NCI-H2081 treated with DMSO at 0.1 percent for 48 hours (cell line): ENCODE data around the gene GHRH.

Source experiments
- DNase-seq: peaks from one replicate; lab custom pipeline; 2025; lab: John Stamatoyannopoulos, UW

The GHRH gene

DNA sequence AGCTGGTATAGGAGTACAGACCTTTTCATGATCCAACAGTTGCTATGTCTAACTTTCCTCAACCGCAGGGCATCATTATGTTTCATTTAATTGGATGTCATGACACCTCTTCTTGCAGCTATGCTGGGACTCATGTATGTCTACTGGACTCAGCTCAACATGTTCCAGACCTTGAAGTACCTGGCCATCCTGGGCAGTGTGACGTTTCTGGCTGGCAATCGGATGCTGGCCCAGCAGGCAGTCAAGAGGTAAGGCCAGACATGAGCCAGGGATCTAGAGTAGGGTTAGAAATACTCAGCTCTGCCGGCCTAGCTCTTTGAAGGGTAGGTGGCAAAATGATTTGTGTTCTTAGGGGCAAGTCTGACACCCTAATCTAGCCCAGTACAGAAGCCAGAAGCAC, 25.2 kb downstream of the GHRH start:
- DNase-seq = no peak

DNA sequence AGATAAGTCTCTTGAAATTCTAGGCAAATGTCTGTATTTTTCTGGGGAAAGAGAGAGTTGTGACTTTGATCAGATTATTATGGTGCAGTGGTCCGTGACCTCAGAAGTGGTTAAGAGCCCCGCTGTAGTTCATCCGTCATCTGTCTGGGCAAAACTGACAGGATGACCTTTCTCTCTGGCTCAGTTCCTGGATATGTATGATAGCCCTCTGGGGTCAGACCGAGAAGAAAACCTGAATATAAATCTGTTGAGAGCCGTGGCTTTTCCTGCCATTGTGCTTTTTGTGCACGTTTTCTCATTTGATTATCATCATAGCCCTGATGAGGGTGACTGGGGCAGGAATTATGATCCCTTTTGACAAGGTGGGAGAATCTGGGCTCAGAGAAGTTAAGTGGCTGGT, 26.5 kb downstream of the GHRH start:
- DNase-seq = no peak

DNA sequence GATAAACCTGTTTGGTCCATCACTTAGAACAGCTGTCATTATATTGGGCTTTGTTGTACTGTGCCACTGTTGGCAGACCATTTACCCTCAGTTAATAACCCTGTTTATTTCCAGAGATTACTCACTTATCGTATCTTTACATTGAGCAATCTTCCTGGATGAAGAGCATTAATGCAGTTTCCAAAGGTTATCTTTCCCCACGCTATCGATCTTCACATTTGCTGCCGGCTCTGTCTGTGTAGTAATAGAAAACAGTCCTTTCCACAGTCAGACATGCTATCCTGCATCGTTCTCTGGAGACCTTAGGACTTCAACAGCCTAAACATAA, 27.4 kb downstream of the GHRH start:
- no peak for DNase-seq

DNA sequence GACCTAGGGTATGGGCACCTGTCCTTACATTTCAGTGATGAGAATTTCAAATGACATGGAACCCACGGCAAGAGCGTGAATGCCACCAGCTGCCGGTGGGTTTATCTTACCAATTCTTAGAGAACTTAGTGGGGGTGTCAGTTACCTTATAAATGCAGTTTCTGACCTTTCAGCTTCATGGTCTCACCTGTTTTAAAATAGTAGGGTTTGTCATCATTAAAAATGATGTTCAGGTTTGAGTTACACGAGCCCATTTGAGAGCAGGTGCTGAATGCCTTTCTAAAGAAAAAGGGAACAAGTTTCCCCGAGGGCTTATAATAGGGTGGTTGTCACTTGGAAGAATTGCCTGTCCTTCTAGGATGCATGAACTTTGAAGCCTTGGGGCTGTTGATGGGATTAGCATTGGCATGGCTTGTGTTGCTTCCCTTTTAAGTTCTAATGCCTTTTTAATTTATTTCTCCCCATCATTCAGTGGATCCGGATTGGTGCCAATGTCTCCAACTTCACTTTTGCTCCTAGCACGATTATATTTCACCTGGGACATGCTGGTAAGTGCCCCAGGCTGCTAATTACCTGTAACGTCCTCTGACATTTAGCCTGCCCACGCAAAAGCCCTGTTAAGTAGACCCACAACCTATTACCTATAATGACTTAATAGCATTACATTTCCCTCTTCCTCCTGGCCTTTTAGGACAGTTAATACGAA, 27.9 kb downstream of the GHRH start:
- no peak for DNase-seq

DNA sequence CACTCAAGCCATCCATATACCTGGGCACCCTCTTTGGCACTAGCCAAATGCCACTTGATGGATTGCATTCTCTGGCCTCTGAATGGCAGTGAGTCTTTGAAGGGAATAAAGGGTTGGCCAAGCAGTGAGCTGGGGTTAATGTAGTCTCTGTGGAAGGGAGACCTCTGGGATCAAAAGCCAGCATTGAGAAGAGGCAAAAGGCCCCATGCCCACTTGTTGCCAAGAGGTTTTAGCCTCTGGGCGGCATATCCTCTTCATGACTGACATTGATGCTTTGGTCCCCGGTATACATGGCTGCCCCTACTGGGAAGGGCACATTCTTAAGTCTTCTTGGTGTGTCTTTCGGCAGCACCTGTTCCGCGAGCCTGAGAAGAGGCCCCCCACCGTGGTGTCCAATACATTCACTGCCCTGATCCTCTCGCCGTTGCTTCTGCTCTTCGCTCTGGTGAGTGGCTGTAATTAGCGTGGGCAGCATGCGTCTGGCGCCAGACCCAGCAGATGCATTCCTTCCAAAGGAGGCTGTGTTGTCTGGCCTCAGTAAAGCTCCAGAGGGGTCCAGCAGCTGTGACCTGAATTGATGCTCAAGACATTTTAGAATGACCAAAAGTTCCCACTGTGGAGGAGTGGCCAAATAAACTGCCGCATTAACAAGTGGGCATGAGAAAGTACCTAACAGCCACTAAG, 29.5 kb downstream of the GHRH start:
- DNase-seq = no peak

DNA sequence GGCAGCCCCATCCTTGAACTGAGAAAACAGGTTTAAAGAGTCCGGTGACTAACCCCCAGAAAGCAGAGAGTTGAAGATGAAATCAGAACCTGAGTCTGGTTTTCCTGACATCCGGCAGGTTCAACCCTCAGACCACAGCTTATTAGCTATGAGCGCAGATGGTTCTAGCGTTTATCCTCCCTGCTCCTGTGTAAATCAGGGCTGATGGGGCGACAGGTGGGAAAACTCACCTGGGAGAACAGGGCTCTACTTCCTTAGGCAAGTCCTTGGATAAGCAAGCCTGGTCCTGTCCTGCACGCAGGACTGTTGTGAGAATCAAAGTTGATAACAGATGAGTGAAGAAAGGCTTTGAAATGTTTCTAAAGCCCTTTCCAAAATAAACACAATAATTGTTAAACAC, 31.4 kb downstream of the GHRH start:
- DNase-seq = no peak

DNA sequence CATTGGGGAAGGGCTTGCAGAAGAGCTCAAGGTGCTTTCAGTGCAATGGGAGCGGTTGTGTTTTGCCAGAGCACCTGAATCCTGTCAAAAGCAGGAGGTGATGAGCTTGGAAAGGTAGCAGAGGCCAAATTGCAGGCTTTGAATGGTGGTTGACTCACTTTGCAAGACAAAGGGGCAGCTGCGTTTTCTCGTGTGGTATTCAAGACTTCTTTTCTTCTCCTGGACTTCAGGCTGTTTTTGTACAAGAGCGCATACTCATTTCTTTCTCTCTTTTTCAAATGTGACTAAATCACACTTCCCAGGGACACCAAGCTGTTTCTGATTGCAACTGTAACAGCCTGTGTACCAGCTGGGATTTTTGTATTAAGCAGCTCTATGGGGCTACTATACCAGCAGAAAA, 32.3 kb downstream of the GHRH start:
- no peak for DNase-seq

DNA sequence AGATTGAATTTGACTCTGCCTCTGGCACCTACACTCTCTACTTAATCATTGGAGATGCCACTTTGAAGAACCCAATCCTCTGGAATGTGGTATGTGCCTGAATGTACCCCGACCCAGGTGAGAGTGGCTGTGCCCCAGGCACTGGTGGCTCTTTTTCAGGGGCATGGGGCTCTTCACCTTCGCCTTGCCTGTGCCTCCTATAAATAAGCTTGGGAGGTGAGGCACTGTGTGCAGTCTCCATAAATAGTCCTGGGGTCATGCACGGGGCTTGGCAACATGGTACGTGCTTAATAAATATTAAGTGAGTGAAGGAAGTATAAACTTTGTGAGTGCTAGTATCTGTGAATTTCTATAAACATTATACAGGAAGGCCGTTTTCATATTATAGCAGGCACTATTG, 33.0 kb downstream of the GHRH start:
- no peak for DNase-seq

DNA sequence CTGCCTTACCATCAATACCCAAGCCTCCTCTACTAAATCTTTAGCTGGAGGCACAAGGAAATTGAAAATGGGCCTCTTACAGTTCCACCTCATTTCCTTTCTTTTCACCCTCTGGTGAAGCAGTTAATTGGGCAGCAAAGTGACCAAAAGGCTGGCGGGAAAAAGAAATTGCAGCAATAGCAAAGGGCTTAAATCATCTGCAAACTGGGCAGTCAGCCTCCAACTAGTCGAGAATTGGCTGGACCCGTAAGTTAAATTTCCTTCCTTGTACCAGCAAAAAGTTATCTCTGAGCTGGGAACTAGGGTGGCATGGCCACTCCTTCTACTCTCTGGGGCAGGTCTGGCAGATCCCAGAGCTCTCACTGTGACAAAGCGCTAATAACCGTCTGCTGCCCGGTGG, 33.5 kb downstream of the GHRH start:
- DNase-seq = no peak

DNA sequence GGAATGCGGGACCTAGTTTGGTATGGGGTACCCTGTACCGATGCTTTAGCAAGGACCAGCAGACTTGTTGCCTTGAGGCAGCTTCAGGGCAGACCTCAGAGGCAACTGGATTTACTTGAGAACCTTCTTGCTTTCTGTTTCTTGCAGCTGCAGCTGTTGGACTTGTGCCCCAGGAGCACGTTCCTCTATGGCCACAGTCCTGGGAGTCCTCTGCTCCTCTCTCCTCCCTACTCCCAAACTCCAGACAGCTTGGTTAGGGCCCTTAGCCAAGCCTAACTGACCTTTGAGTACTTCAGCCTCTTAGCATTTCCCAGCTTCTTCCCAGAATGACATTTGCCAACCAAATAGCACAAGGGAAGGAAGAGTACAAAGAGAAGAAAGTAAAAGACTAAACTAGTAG, 34.7 kb downstream of the GHRH start:
- no peak for DNase-seq

DNA sequence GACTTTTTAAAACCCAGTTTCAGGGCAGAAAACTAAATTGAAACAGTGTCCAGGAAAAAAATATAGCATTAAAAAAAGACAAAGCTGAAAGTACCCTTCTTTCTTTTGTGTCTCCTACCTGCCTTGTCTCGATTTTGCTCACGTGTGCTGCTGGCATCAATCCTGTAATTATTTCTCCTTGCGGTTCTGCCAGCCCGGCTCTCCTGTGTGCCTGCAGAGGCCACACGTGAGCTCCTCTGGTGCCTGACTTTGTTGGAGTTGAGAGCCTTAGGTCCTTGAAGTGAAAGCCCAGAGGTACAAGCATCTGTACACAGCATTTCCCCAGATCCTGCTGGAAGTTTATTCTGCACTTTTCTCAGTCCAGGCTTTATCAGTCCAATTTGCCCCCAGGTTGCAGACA, 36.5 kb downstream of the GHRH start:
- DNase-seq = no peak

DNA sequence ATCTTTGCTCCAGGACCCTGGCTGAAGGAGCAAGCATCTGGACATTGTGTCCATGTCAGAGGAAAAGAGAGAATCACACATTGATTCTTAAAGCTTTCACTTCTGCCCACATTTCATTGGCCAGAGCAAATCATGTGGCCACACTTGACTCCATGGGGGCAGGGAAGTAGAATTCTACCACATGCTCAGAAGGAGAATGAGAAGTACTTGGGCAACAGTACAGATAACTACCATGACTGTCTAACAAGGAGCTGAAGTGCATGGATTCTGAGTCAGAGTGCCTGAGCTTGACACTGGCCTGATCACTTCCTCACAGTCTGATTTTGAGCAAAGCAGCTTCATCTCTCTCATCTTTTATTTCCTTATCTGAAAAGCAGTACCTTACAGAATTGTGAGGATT, 38.6 kb downstream of the GHRH start:
- DNase-seq = no peak

DNA sequence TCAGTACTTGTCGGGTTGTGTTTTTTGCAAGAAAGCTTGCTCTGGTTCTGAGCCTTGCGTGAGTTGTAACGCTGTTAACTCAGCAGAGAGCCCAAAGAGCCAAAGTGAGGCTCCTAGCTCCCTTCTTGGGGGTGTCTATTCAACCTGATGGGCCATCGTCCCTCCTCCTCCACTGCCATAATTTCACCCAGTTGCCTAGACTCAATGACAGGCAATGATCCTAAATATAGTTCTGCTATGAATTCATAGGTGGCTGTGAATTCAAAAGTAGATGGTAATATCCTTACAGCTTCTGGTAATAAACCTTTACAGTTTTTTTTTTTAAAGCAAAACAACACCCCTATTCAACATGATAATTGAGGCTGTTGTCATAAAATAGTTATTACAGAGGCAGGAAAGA, 39.5 kb downstream of the GHRH start:
- no peak for DNase-seq

DNA sequence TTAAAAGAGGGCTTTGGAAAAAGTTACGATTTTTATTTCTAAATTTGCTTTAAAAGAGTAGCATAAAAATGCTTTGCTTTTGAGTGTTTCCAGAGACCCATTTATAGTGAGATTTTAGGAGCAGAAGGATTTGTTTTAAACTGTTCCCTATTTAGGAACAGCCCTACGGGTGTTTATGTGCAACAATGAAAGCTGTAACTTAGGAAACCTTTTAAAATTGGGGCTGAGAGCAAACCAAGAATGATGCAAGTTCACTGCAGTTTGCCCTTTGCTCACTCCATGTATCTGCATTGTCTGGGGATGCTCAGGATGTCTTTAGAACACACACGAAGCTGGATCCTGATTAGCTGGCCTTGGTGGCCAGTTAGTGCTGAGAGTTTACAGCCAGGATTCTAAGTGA, 40.9 kb downstream of the GHRH start:
- no peak for DNase-seq

DNA sequence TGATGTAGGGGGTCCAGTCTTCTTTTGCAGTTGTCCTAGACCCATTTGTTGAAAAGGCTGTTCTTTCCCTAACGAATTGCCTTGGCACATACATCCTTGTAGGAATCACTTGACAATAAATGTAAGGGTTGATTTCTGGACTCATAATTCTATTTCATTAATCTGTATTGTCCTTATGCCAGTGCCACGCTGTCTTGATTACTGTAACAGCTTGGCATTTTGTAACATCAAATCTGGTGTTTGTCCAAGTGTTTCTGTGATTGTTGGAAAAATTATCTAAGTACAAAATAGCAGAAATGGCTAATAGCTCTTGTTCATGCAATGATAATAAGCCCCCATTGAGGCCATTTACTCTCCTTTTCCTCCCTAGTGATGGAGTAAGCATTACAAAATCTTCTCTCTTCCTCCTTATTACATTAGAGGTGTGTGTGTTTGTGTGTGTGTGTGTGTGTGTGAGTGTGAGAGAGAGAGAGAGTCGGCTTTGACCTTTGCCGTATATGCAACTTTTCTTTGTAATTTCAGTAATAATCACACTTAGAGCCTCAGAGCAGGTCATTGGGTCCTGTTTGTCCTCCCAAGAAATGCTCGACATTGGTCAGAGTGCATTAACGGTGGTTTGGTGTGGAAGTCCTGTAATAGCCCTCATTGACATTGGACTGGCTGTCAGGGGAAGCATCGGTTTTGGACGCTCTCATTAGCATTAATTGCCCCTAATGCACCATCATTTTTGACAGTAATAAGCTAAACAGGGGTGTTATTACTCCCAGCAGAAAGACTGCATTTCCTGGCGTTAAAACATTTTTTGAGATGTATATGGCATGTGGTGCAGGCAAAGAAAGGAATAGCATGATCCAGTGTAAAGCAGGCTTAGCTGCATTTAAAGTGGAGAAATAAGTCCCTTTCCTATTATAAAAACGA, 41.6 kb downstream of the GHRH start:
- DNase-seq = no peak

DNA sequence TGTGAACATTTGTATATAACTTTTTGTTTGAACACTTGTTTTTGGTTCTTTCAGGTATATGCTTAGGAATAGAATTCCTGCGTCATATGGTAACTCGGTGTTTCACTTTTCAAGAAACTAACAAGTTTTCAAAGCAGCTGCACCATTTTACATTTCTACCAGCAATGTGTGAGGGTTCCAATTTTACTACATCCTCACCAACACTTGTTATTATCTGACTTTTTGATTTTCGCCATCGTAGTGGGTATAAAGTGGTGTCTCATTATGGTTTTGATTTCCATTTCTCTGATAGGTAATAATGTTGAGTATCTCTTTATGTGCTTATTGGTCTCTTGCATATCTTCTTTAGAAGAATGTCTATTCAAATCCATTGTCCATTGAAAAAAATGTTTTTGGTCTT, 42.6 kb downstream of the GHRH start:
- no peak for DNase-seq

DNA sequence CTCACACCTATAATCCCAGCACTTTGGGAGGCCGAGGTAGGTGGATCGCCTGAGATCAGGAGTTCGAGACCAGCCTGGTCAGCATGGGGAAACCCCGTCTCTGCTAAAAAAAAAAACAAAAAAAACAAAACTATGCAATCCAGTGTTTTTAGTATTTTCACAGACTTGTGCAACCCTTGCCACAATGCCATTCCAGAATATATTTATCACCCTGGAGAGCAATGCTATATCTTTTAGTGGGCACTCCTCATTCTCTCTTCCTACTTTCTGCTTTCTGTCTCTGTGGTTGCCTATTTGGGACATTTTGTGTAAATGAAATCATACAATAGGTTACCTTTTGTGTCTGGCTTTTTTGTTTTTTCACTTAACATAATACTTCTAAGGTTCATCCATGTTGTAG, 43.2 kb downstream of the GHRH start:
- DNase-seq = no peak

DNA sequence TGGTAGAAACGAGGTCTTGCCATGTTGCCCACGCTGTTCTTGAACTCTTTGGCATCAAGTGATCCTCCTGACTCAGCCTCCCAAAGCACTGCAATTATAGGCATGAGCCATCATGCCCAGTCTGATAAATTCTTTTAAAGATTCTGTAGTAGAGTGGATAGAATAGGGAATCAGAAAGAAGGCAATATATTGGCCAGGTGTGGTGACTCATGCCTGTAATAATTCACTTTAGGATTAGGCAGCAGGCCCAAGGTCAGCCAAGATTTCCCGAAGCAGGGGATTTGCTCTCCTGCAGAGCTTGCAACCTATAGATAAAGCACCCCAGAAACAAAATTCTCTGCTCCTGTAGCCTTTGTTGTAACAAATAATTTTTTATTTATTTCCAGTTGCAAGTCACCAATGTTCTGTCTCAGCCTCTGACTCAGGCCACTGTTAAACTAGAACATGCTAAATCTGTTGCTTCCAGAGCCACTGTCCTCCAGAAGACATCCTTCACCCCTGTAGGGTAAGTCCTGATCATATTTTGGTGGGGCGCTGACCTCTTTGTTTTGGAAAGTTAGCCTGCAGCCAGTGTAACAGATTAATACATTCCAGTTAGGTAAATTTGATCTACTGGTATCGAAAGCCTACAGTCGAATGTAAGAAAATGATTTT, 51.8 kb downstream of the GHRH start:
- no peak for DNase-seq

DNA sequence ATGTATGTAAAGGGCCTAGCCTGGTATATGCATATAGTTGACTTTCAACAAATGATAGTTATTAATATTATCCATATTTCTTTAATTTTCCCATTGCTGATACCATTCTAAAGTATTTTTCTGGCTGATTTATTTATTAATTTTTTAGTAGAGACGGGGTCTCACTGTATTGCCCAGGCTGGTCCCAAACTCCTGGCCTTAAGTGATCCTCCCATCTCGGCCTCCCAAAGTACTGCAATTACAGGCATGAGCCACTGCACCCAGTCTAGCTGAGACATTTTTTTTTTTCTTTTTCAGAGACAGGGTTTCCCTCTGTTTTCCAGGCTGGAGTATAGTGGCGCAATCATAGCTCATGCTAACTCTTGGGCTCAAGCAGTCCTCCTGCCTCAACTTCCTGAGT, 52.4 kb downstream of the GHRH start:
- DNase-seq = no peak

DNA sequence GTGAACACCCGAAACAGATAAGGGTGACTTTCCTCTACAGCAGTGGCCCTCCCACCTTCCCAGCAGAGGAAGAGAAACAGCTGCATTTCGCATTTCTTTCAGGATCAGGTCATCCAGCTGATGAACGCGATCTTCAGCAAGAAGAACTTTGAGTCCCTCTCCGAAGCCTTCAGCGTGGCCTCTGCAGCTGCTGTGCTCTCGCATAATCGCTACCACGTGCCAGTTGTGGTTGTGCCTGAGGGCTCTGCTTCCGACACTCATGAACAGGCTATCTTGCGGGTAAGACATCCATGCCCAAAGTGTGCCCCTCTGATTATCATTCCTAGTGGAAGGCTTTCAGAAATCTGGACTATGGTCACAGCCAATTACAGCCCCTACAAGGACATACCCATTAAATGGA, 54.4 kb downstream of the GHRH start:
- no peak for DNase-seq

DNA sequence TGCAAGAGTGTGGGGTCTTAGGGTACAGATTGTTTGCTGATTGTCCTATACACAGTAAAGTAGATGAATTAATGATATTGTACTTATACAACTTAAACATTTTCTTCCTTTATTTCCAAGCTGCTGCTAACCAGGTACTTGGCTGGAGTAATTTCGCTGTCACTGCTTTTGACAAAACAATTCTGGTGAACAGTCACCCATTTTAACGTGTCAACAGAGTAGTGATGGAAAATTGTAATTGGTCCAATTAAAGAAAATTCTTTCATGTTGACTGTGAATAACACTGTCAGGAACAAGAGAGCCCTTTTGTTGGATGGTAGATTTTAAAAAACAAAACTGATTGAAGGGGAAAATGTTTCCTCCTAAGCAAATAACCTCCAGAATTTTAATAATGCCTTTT, 55.8 kb downstream of the GHRH start:
- DNase-seq = no peak

DNA sequence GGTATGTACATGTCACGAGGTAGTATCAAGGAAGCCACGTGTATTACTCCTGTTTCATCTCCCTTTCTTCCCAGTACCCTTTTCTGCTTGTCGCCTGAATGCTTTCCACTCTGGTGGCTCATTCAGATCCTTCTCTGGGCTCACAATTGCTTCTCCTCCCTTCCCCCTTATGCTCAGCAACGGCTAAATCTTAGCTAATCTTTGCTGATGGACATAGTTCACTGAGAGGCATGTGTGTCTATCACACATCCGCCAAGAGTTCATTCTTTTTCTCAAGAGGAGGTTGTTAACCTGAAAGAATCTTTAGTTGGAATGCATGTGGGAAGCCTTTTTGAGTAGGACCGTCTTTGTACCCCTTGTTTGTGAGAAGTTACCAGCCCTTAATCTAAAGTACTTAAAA, 56.5 kb downstream of the GHRH start:
- DNase-seq = no peak

DNA sequence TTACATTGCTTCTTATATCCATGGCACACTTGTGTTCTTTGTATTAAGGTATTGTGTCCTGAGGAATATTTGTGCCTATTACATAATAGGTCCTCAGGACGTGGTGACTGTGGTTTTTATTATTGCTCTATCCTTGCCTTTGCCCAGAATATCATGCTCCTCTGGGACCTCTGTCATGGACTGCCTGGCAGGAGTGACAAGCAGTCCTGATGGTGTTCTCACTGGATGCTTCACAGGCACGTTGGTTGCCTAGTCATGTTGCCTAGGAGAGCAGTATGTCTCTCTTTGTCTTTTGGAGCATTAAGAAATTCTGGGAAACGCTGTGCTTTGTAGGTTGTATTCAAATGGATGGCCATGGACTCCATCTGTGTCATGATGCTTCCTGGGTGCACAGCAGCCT, 57.6 kb downstream of the GHRH start:
- no peak for DNase-seq
